Femur (tissue), 1 donor: ENCODE data around the gene C1orf159.
A peak's percentile ranks its signal among the peaks of the same experiment; 100 is the strongest.
"Not testable (repeated sequence)": the region's sequence is repeated elsewhere in the genome, so short reads cannot be mapped to it uniquely, and the experiment has no call there.

Experiments used
- DNase-seq: peaks from one replicate; pipeline ENCODE4 v3.0.0-alpha.2; 2017

Gene C1orf159

GRCh38 chr1:1079408-1080121 lies 36.3 kb downstream of the C1orf159 start:
- DNase-seq, result peak; percentile 79

GRCh38 chr1:1077396-1077795 lies 38.5 kb downstream of the C1orf159 start:
- not testable (repeated sequence) for DNase-seq

GRCh38 chr1:1075148-1075935 lies 40.5 kb downstream of the C1orf159 start:
- DNase-seq, result peak; percentile 21

DNA sequence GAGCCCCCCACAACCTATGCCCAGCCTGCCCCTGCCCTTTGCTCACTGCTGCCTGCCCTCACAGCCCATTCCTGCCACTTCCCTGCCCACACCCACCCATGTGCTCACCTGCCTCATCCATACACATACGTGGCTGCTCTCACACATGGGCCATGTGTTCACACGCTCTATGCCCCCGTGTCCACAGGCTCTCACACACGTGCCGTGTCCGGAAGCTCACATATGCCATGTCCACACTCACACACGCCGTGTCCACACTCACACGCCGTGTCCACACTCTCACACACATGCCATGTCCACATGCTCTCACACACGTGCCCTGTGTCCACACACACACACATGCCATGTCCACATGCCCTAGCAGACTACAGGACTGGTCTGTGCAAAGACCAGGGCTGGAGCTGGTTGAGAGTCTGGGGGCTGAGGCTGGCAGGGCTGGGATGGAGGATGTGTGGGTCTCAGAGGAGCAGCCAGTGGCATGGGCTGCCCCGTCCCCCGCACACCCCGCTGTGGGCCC lies 41.2 kb downstream of the C1orf159 start:
- no peak for DNase-seq

DNA sequence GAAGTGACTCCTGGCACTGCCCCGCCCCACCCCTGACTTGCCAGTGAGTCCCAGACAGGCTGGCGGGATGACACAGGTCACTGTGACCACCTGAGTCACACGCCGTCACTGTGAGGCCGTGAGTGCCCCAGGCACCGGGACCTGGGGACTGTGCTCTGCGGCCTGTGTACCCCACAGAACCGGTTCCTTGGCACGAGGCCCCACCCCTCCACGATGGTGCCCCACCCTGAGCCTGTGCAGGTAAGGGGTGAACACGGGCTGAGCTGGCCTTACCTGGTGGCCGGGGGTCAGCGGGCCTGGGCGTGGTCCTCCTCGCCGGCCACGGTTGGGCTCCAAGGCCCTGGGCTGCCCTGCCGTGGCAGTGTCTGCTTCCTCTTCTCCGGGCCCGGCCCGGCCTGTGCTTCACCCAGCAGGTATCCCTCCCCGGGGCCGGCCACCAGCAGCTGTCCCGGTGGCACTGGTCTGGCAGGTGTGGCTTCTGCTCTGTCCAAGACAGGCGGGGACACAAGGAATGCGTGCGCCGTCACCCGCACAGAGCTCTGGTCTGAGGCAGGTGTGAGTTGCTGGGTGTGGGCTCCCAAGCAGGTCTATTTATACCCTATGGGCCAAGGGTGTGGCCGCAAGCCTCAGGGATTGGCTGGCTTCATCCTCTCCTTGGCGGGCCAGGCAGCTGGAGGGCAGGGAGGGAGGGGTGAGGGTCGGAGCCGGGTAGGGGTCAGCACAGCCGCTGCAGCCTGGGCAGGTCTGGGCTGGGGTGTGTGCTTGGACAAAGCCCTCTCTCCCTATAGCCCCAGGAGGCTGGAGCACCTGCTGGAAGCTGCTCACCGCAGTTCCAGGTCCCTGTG lies 41.9 kb downstream of the C1orf159 start, which contains the start of gene RNF223:
TSS of gene RNF223 (minus strand) at position 564 of the 845 bp plus-strand sequence. CDS start 1,740 bp downstream, outside the sequence.
- no peak for DNase-seq

DNA sequence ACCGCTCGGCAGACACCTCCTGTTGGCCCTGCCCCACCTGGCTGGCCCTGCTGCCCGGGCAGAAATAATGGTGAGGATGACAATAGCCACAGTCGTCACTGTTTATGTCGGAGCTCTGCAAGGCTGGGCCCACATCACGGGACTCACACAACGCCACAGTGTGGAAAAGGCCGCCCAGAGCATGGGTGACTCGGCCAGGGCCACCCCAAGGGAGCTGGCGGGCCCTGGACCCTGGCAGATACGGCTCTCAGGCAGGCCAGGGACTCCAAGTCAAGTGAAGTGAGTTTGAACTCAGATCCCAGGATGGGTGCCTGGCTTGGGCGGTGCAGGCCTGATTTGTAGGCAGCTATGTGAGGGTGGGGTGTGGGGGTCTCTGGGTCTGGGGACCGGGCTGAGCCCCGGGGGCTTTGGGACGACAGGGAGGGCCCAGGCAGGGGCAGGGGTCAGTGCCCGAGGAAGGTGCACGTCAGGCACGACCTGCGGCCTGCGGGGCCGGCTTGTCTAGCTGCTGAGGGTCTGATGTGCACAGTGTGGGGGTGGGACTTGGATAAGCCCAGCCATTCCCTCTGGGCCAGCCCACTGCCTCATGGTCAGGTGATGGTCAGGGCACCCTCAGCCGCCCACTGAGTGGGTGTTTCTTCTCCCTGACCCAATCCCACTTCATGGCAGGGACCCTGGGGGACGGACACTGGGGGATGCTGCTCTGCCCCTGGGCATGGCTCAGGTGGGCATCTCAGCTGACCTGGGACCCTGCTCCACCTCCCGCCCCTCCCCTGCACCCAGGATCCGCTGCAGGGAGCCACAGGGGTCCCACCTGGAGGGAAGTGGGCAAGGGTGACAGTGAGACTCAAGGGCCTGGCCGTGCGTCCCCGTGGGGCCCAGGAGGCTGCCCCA lies 42.8 kb downstream of the C1orf159 start:
- DNase-seq, result no peak

DNA sequence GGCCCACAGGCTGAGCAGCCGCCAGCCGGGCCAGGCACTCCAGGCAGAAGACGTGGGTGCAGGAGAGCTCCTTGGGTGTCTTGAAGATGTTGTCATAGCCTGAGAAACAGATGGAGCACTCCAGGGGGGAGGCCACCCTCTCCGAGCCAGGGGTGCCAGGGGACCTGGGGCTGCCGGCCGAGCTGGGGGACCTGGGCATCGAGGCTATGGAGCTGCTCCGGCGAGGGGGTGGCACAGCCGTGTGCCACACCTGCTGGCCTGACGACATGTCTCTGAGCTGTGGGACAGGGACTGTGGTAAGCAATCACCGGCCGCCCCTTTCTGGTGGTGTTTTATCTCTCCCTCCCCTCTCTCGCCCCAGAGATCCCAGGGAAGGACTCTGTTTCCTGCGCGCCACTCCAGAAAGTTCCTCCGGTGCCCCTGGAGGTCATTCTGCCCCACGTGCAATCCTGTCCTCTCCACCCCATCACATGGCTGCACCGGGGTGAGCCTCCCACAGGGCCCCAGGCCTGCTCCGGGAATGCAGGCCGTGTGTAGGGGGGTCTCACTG lies 43.5 kb downstream of the C1orf159 start:
- no peak for DNase-seq

- DNase-seq, result no peak
Measured at GRCh38 chr1:1071486-1072298, 44.2 kb downstream of the C1orf159 start.

DNA sequence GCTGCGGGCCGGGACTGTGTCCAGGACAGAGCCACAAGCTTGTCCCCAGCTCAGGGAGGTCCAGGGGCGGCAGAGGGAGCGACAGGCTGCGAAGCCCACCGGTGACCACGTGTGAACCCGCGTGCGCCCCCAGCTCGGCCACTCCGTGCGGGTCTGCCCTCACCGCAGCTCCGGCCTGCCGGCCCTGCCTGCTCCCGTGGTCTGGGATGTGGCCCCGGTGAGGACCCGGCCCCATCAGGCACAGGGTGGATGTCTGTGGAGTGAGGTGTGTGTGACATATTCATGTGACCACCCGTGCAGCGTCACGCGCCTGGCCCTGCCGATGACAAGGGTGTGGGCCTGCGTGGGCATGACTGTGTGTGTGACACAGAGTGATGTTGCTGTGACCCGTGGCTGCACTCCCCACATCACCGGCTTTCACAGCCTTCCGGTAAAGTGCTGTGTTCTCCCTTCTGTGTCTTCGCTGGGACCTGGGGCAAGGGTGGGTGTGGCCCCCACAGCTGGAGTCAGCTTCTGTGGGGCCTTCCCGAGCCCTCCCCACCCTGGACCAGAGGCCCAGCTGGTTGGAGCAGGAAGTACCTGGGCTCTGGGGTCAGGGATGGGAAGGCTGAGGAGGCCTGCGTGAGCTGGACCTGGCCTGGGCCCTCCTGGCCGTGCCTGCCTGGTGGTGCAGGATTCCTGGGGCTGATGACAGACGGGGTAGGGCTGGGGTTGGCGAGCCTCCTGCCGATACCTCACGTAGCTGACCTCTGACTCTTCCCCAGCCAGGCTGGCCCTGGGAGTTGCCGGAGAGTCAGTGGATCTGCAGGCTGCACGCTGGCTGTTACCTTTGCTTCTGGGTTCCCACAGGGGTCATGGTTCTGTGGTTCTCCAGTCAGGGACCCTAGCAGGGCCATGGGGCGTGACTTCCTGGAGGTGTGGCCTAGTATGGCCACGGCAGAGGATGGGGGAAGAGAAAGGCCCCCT lies 45.9 kb downstream of the C1orf159 start:
- DNase-seq, result no peak

GRCh38 chr1:1069056-1069710 lies 46.7 kb downstream of the C1orf159 start:
- peak; percentile 79 for DNase-seq

DNA sequence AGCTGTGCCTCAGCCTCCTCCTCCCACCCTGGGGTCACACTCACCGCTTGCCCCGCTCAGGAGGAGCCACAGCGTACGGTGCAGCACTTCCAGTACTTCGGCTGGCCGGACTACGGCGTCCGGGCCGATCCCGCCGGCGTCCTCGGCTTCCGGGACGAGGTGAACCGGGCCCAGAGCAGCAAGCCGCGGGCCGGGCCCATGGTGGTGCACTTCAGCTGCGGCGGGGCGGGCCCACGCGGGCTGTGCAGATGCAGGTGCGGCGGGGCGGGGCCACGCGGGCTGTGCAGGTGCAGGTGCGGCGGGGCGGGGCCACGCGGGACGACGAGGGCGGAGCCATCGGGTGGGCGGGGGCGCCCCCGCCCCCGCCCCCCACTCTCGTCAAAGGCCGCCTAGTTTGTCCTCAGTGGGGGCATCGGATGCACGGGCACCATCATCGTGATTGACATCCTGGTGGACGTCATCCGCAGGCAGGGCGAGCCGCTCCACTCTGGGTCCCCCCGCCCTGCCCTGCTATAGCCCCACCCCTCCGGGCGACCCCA lies 47.3 kb downstream of the C1orf159 start:
- DNase-seq, result no peak

GRCh38 chr1:1067860-1068516 lies 47.9 kb downstream of the C1orf159 start:
- DNase-seq, result no peak

GRCh38 chr1:1067284-1067859 lies 48.5 kb downstream of the C1orf159 start:
- DNase-seq, result no peak

DNA sequence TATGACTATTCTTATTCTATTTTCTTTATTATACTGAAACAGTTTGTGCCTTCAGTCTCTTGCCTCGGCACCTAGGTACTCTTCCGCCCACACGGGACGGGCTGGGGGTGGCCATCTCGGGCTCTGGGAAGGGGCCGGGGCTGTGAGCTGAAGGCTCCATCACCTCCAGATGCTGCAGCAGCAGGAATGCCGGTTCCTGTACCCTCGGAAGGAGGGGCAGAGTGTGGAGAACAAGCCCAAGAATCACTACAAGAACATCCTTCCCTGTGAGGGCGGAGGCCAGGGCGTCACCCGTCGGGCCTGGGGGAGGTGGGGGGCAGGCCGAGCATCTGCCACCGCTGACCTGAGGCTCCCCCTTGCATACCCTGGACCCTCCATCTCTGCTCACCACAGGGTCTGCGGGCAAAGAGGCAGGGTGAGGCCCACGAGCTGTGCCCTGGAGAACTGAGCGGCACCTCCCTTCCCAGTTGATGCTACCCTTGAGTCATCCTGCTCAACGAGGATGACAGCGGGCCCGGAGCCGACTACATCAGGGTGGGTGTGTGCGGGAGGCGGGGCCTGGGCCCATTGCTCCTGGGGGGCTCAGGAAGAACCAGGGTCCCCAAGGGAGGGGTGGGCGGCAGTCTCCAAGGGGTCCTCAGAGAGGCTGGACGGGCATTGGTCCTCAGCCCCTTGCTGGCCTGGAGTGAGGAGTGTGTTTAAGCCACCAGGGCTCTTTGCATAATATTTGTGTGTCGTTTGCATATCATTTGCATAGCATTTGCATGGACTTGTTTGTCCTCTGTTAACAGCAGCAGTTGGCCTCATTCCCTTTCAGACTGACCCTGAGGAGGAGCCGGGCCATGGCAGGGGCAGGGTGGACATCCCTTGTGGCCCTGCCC lies 49.2 kb downstream of the C1orf159 start:
- DNase-seq, result no peak

DNA sequence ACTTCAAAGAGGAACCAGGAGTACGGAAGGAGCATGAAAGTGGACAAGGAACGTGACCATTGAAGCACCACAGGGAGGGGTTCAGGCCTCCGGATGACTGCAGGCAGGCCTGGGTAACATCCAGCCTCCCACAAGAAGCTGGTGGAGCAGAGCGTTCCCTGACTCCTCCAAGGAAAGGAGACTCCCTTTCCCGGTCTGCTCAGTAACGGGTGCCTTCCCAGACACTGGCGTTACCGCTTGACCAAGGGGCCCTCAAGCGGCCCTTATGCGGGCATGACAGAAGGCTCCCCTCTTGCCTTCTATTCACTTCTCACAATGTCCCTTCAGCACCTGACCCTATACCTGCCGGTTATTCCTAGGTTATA lies 50.0 kb downstream of the C1orf159 start:
- DNase-seq, result not testable (repeated sequence)

DNA sequence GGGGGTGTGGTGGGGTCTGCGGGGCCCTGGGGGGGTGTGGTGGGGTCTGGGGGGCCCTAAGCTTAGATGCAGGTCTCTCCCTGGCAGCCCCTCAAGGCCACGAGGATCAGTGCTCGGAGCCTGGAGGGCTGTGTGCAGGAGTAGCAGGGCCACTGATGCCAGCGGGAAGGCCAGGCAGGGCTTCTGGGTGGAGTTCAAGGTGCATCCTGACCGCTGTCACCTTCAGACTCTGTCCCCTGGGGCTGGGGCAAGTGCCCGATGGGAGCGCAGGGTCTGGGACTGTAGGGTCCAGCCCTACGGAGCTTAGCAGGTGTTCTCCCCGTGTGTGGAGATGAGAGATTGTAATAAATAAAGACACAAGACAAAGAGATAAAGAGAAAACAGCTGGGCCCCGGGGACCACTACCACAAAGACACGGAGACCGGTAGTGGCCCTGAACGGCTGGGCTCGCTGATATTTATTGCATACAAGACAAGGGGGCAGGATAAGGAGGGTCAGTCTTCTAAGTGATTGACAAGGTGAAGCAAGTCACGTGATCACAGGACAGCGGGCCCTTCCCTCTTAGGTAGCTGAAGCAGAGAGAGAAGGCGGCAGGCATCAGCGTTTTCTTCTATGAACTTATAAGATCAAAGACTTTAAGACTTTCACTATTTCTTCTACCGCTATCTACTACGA lies 50.5 kb downstream of the C1orf159 start:
- no peak for DNase-seq
